Activated CD4-positive, alpha-beta T cell treated with anti-CD3 and anti-CD28 coated beads, Interleukin-2, amount 50 U/mL, for 24 hours (primary cell): ENCODE data around the gene NRG3.

Experiments
- DNase-seq, 2 donors: peaks; one replicate each; pipeline ENCODE4 v3.0.0-alpha.2; 2020; ENCODE audit warnings: low read depth in 1 of 2, low spot score in 1 of 2

The NRG3 gene

DNA sequence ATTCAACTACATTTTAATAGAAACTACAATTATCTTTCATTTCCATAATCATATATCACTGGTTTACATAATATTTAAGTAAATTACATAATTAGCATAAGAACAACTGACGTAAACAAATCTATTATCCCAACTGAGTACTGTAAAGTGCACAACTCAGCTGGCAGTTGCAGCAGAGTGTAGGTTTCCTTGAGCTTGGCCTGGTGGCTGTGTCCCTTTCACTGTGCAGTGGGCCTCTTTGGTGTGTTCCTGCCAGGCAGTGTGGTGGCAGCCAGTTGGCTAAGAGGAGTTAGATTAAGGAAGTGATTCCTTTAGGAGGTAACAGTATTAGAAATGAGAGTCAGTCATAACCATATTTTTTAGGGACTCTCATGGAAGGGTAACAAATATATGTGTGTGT, 7.0 kb downstream of the NRG3 start:
- no peak for DNase-seq

DNA sequence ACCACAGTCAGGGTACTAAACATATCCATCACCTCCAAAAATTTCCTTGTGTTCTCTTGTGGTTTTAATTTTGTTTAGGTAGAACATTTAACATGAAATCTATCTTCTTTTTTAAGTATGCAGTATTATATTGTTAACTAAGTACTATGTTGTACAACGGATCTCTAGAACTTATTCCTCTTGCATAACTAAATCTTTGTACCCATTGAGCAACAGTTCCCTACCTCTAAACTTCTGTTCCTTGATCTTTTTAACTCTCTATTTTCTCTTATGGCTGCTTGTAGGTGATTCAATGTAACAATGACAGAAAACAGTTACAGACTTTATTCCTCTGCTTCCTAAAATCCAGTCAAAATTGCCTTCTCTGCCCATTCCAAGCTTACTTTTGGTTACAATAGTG, 9.9 kb downstream of the NRG3 start:
- DNase-seq: no peak

DNA sequence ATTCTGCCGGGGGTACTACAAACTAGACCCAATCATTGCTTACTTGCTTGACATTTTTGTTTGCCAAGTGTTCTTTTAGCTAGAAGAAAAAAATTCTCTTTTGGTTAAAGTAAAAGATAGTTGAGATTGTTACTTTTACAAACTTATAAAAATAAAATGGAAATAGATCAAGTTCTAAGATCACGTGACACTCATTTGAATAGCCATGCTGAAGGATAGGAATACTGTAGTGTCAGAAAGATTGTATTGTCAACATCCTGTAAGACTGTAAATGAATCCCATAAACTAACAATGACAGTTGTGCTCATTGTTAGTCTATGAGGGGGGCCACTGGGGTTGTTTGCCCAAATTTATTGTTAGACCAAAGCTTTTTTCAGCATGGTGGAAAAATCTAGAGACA, 10.5 kb downstream of the NRG3 start:
- no peak for DNase-seq

DNA sequence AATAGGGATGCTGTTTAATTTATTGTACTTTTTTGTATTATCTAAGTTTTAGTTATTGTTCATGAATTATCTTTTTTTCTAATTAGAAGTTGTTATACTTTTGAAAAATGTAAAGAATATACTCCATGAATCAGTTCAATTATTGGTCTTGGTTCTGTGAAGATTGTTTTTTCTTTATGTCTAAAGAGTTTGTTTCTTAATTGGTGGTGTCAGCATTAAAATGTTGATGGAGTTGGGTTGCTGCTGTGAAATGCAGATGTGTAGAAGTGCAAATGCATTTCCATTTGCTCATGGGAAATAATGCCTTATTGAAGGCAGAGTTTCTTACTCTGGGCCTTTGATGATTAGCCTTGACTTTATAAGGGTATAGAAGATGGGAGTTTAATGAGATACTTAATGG, 11.9 kb downstream of the NRG3 start:
- no peak for DNase-seq

DNA sequence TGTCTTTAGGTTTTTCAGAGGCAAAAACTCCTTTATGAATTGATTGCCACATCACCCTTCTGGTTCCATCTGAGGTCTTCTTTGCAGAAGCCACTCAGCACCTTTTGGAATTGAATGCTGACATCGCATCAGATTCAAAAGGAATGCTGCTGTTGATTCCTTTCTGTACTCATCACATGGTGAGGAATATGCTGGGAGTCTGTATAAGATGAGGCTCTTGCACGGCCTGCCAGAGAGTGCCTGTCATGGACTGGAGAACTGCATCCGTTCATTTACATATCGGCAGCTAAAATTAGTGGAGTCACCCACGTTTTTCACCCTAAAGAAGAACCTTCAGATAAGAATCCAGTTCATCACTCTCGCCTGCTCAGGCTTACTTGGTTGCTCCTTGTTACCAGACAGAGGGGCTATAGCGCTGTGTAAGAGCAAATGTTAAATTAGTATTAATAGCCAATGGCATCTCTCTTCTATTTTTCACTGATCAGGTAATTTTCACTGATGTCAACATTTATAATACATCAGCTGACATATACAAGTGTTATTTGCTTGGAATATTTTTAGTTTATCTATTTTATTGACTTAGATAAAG, 14.3 kb downstream of the NRG3 start:
- DNase-seq: no peak

DNA sequence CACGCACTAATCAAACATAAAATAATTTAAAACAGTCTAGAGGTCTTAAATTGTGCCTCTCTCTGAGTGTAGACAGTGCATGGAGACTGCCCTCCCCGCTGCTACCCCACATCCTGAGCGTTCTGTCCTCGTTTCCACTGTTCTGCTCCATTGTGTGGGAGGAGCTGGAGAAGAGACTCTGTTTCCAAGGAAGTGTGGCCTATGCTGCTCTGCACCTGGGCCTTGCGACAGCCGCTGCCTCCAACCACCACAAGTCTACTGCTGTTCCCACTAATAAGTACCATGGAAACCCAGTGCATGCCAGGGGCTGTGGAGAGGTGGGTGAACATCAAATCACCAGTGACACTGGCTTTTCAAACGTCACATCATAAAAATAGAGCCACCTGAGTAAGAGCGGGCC, 19.6 kb downstream of the NRG3 start:
- DNase-seq: no peak

DNA sequence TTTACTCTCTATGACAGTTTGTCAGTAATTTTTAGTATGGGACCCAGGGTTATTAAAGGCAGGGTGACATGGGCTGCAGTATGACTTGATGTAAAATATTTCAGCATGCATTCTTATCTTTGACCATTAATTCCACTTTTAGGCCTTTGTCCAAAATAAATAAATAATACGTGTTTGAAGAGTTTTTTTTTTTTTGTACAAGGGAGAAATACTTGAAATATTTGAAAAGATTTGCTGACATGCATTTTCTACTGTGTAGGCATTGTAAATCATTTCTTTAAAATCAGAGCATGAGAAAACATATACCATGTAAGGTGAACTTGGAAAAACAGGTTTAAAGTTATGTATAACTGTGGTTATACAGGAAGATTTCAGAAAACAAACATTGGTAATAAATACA, 23.5 kb downstream of the NRG3 start:
- no peak for DNase-seq

DNA sequence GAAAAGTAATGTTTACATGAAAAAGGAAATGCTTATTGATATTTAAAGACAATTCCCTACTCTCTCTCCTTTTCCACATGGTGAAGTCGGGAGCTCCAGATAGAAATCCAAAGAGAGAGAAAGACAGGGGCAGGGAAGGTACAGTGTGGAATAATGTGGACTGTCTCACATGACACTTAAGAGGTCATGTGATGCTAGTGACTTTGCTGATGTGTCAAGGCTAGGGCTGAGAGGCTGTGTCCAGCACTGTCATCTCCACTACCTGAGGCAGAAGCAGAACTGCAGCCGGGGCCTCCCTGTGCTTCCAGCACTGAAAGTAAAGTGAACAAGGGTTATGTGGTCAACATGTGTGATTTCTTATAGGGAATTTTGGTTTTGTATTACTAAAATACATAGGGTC, 26.0 kb downstream of the NRG3 start:
- no peak for DNase-seq

DNA sequence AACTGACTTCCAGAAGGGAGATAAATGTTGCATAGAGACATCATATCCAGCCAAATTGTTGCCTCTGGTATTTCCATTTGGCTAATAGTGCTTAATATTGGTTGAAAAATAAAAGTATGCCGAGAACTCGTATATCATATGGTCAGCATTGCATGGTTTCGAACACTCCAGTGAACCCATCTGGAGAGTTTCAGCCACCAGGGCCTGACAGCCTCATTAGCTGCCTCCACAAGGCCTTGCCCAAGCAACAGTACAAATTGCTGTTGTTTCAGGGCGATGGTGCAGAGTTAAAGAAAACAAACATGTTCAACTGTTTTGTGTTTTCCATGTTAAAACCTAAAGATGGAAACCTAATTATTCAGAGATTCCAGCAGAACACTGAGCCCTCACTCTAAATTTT, 28.5 kb downstream of the NRG3 start:
- DNase-seq: no peak

DNA sequence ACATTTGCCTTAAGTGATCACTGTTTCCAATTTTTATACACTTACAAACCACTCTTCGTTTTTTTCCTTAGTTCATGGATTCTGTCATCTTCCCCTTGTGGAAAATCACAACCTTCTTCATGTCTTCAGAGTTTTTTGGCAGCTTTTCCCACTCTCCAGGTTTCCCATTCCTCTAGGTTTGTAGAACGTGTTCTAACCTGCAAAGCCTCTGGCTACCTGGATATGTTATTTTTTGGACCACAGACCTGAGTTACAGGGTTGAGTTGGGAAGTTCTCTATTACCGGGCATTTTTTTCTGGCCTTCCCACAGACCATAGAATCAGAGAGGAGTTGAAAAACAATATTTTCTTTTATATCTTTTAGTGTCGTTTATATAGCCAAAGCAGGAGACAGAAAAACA, 30.2 kb downstream of the NRG3 start:
- no peak for DNase-seq

DNA sequence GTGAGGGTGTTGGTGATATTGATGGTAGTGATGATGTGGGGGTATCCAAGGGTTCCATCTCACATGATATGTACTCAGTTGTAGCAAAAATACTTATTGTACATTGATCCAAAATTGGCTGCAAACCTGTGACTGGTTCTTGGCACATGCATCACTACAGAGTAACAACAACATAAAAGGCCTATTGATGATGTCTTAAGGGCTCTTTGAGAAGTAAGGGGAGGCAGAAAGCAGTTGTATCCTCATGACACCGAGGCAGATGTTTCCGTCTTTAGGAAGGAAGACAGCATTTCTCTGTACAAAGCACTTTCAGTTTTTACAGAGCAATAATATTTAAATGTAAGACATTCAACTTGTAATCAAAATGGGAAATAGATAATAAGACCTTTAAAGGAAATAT, 34.5 kb downstream of the NRG3 start:
- DNase-seq: no peak

DNA sequence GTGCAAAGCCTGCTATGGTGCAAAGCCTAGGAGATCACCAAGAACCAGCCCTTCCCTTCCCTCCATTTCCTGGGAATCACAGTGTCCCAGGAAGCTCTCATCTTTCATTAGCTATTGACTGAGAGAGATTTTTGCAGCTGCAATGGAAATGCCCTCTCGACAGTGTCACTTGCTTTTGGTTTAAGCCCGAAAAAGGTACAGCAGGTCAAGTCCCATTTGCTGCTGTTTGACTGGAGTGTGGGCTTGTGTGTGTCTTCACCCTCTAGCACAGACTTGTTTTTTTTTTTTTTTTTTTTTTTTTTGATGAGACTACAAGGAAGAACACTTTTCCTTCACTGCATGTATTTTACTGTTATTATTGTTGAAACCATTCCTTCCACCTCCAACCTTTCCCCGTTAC, 36.3 kb downstream of the NRG3 start:
- DNase-seq: no peak

DNA sequence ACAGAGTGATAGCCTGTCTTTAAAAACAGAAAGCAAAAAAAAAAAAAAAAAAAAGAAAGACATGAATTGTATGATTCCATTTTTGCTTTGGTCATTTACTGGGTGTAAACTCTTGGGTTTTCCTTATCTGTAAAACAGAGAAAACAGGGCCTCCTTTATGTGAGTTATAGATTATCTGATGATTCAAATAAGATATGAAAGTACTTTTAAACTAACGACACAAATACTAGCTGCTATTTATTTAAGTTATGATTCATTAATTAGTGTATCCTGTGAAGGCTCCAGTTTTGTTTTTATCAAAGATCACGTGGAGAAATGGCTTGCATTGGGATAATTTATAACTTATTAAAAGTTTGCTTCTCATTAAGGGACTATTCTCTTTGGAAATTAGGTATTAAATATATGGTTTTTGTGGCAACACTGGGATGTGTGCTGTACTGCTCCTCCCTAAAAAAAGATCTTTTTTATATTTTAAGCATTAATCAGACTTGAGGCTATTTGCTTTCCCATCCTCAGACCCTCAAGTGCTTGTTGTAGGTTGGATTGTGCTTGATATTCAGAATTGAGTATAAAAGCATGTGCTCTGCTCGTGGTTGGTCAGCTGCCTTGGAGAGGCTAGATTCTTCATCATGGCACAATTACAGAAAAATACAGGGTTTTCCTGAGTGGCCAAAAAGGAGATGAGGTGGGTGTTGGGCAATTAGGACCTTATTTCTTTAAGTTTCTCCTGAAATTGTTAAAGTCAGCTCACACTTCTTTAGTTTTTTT, 39.9 kb downstream of the NRG3 start:
- DNase-seq: no peak

DNA sequence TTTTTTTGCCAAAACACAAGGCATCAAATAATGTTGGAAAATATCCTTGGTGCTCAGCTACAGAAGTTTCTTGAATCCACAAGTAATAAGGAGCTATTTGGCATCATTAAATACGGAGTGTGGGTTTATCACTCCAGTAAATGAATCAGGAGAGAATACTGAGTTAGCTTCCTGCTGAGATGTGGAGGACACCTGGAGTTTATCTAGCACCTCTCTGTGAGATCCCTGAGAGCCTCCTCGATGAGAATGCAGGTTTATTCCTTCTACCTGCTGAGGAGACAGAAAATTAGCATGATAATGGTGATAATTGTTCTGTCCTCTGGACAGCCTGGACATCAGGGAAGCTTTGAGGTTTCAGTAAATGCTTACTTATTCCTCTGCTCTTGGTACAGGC, 40.5 kb downstream of the NRG3 start:
- no peak for DNase-seq

DNA sequence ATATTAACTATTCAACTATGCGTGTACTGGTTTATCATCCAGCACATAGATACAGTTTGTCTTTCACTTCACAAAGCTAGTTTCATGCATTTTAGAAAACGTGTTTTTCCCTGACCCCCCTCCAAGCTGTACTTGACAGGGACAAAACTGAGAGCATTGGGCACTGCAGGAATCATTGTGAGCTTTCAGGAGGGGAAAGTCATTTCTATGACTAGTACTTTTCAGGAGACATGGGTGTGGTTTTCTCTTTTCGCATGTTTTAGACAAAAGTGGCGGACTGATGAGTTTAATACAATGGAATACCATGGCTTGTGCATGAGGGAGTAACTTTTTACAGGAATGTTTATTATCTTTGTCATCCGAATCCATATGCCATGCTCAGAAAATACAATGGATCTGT, 42.7 kb downstream of the NRG3 start:
- no peak for DNase-seq

DNA sequence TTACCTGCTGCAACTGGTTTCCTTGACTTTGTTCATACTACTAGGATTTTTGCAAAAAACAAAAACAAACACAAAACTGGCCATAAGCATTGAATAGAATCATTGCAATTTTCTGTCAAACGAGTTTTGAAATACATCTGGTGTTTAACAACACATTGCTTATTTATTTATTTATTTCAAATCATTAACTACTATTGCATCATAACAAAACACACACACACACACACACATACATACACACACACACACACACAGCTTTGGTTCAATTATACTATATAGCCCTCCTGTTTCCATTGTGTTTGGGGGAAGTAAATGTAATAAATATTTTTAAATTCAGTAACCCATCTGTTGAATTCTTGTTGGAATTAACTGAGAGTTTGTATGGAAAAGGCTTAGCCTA, 43.8 kb downstream of the NRG3 start:
- DNase-seq: no peak

DNA sequence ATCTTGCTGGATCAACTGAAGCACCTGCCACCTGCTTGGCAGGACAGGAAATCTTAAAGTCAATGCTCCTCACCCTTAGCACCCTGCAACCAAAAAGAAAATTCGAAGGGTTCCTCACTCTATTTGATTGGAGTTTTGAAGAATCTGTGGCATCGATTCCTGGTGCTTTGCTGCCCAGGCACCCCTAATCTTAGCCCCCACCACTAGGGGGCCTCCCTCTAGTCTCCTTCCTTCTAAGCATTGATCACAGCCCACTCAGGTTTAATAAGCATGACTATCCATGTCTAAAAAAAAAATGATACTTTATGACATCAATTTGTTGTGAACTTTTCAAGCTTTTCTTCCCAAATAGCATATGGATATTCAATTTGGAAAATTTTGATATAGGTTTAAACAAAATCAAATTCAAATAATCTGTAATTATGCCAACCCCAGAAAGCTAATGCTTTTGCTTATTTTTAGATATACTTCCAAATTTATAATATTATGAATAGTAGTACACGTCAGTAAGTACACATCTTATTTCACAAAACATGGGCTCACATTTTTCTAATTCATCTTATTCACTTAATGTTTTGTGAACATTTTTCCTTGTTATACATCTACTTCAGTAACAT, 45.3 kb downstream of the NRG3 start:
- no peak for DNase-seq

DNA sequence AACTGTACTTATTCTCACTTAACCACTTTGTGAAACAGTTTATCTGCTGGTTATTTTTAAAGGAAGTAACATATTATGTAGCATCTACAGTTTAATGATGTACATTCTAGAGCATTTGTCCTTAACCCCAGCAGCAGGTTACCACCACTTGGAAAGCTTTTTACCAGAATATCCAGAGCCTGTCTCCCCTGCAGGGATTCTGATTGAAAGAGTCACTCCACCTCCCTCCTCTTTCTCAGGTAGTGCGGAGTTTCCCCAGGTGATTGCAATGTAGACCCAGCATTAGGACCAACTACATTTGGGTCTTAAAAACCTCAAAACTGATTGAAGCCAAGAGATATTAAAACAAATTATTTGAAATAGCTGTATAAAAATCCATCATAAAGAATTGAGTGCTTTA, 53.1 kb downstream of the NRG3 start:
- no peak for DNase-seq

DNA sequence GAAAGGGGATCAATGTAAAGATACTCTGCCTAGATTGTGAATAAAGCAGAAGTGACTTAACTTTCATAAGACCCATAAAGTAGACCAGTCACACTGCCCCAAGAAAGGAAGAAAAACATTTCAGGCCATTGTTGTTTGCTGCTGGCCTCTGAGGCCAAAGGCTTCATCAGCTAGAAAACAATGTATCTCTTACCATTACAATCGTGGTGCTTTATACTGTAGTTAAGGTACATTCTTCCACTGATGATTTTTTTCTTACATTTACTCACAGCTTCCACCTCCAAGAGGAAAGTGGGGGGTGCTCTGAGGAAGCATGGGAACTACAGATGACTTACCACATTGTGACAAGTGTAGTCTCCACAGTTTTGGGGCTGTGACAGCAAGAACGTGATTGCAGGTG, 68.6 kb downstream of the NRG3 start:
- DNase-seq: no peak

DNA sequence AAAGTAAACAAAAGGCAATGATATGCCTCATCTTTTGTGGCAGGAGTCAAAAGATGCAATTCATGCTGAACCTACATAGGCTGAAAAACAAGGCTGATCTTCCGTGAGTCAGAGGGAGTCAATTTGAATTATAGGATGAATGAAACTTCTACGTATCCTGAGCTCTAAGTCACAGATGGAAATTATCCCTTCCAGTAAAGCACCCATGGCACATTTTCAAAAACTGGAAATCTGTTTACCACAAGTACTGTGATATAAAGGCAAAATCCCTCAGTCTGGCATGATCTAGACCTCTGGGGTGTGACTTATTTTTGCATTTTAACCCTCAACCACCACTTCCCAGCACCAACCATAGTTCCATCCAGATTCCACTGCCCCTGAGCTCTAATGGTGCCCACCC, 69.6 kb downstream of the NRG3 start:
- no peak for DNase-seq

DNA sequence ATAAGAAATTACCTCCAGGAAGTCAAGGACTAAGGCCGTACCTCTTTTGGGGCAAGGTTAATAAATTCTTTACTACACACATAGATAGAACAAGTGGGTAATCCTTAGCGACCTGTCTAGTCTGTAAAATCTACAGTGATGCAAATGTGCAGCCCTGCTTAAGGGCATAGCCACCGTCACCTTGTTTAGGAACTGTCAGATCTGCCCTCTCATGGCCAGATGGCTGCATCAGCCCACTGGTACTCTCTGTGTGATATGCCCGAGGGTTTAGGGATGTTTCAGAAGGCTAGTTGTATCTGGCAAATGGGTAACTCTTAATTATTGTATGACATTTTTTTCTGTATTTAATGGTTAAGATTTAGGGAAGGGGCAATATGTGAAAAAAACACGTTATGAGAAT, 74.3 kb downstream of the NRG3 start:
- no peak for DNase-seq

DNA sequence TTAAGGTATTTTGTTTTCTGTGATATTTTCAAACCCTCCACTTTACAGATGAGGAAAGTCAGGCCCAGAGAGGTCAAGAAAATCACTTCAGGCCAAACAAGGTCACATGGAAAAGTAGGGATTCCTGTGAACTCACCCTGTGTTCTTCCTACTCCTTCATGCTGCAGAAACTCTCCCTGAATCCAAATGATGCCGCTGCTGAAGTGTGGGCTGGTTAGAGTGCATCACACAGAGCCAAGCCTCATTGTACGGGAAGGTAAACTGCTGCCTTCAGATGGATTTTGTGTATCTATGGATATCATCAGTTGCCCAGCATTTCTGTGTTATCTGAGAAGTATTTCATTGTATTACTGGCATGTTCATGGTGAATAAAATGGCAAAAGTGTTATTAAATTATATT, 75.4 kb downstream of the NRG3 start:
- no peak for DNase-seq

DNA sequence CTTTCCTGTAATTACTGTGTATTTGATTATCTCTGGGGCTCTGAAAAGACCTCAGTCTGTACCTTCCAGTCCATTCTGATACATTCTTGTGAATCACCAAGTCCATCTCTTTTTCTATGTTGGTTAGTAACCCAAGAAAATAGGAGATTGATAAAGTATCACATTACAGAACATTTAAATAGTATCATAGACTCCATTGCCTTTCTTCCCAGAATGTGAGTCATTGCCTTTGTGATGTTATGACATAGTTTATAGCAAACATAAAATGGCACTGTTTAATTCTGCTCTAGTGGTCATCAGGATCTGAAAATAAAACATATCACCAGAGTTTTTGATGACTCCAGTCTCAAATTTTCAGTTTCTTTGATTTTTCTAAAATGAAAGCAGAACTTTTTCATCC, 78.4 kb downstream of the NRG3 start:
- no peak for DNase-seq
